DND-41 (cell line): ENCODE measurements around the gene HELZ2.

Experiments
- ATAC-seq: fragments of 200-7000 bp; cut with Tn5 transposase; 3 replicates; pipeline ENCODE4 v1.9.1; 2021; ENCODE audit warnings: low read depth; ENCODE audit not compliant: insufficient read depth
- DNase-seq: peaks from one replicate; pipeline ENCODE4 v3.0.0-alpha.2; 2020
- H2AFZ ChIP-seq: 2 replicates; pipeline ENCODE4 v1.6.0; 2012; ENCODE audit warnings: low read depth, low read length
- H3K27ac ChIP-seq: 2 replicates; pipeline ENCODE4 v1.5.1; 2012; ENCODE audit warnings: low read length, inconsistent platforms
- H3K27me3 ChIP-seq: fragments of 200-600 bp; sonication (generic); 2 replicates; pipeline ENCODE4 v1.6.0; 2012; ENCODE audit warnings: low read length, mild to moderate bottlenecking, inconsistent platforms; ENCODE audit not compliant: insufficient read depth, poor library complexity
- H3K36me3 ChIP-seq: 2 replicates; pipeline ENCODE4 v1.5.1; 2012; ENCODE audit warnings: low read length, inconsistent platforms; ENCODE audit not compliant: insufficient read depth
- H3K4me1 ChIP-seq: 2 replicates; pipeline ENCODE4 v1.5.1; 2012; ENCODE audit warnings: mild to moderate bottlenecking, low read length; ENCODE audit not compliant: insufficient read depth
- H3K4me2 ChIP-seq: 2 replicates; pipeline ENCODE4 v1.6.0; 2012; ENCODE audit warnings: mild to moderate bottlenecking, moderate library complexity, low read length, inconsistent platforms; ENCODE audit not compliant: insufficient read depth
- H3K4me3 ChIP-seq, 2 experiments: fragments of 200-600 bp in 1 of 2; shearing (Covaris generic) in 1 of 2; 2 replicates each; pipeline ENCODE4 v1.5.1; 2012 to 2016; ENCODE audit warnings: inconsistent platforms in 2 of 2, low read length in 2 of 2, mild to moderate bottlenecking in 2 of 2, low read depth in 1 of 2, moderate library complexity in 1 of 2
- H3K79me2 ChIP-seq: 2 replicates; pipeline ENCODE4 v1.6.0; 2012; ENCODE audit warnings: low read length, inconsistent platforms; ENCODE audit not compliant: insufficient read depth
- H3K9ac ChIP-seq: 2 replicates; pipeline ENCODE4 v1.6.0; 2012; ENCODE audit warnings: low read depth, mild to moderate bottlenecking, inconsistent platforms, low read length, moderate library complexity
- H3K9me3 ChIP-seq: 2 replicates; pipeline ENCODE4 v1.5.1; 2012; ENCODE audit warnings: low read length, moderate library complexity, mild to moderate bottlenecking, inconsistent platforms; ENCODE audit not compliant: insufficient read depth, severe bottlenecking
- H4K20me1 ChIP-seq: 2 replicates; pipeline ENCODE4 v1.6.0; 2012; ENCODE audit warnings: low read length; ENCODE audit not compliant: insufficient read depth
- CTCF ChIP-seq: IDR thresholded peaks from 2 replicates; pipeline ENCODE4 v1.5.1; 2012; ENCODE audit warnings: borderline replicate concordance, low read length, moderate library complexity, mild to moderate bottlenecking; ENCODE audit not compliant: poor library complexity, severe bottlenecking; ENCODE audit errors: extremely low read depth
- EZH2 ChIP-seq: IDR thresholded peaks from 3 replicates; pipeline ENCODE4 v1.6.1; 2012; ENCODE audit warnings: borderline replicate concordance, low read depth, mild to moderate bottlenecking, moderate library complexity, low read length, inconsistent platforms; ENCODE audit not compliant: severe bottlenecking

Gene HELZ2

GRCh38 chr20:63568986-63569949, 4.8 kb downstream of the HELZ2 start:
- Histone ChIP-seq H2AFZ (no peak overlapping the region), H3K9ac (no peak overlapping the region), H3K27me3 (peaks cover 13% of the 10 kb centered on the region), H3K4me2 (no peak overlapping the region), H3K4me1 (peaks cover 23% of the 10 kb centered on the region), H3K79me2 (no peaks in the 10 kb centered on the region; the same call in 1 of the 2 replicates), H3K9me3 (no peaks in the 10 kb centered on the region), H3K36me3 (no peaks in the 10 kb centered on the region), H3K27ac (no peak overlapping the region), H3K4me3 (no peak overlapping the region), H4K20me1 (peaks cover 39% of the 10 kb centered on the region)
- ATAC-seq (no peak), DNase-seq (no peak)
- TF ChIP-seq CTCF (no peak), EZH2 (no peak)

GRCh38 chr20:63568170-63568981, 5.7 kb downstream of the HELZ2 start:
- Histone ChIP-seq H3K9ac (no peak overlapping the region), H3K27me3 (peaks cover 13% of the 10 kb centered on the region), H3K36me3 (no peaks in the 10 kb centered on the region), H3K79me2 (no peaks in the 10 kb centered on the region; the same call in 1 of the 2 replicates), H3K4me3 (no peak overlapping the region), H2AFZ (no peak overlapping the region), H3K4me1 (peaks cover 17% of the 10 kb centered on the region), H3K4me2 (no peak overlapping the region), H4K20me1 (peaks cover 37% of the 10 kb centered on the region), H3K27ac (no peak overlapping the region), H3K9me3 (no peaks in the 10 kb centered on the region)
- TF ChIP-seq EZH2 (no peak), CTCF (no peak)
- ATAC-seq (no peak), DNase-seq (no peak)

- peak; percentile 70 for ATAC-seq
Observed at GRCh38 chr20:63567386-63568169, 6.5 kb downstream of the HELZ2 start.

More at GRCh38 chr20:63567386-63568169, 6.5 kb downstream of the HELZ2 start:
- Histone ChIP-seq H3K79me2 (no peaks in the 10 kb centered on the region), H3K4me2 (no peak overlapping the region), H4K20me1 (peaks cover 34% of the 10 kb centered on the region), H3K9me3 (no peaks in the 10 kb centered on the region), H3K4me3 (no peak overlapping the region), H3K4me1 (peaks cover 12% of the 10 kb centered on the region), H3K36me3 (no peaks in the 10 kb centered on the region), H3K27ac (no peak overlapping the region), H3K27me3 (peaks cover 13% of the 10 kb centered on the region), H2AFZ (no peak overlapping the region), H3K9ac (no peak overlapping the region)
- TF ChIP-seq CTCF: no peak
- TF ChIP-seq EZH2: no peak
- DNase-seq: peak; percentile 38
